Measurements from ENCODE around the gene UBA7.

GRCh38 chr3:49840388-49840787 is 26.6 kb upstream of the UBA7 start:
- no peak for TF ChIP-seq CTCF (IDR thresholded peaks at IDR 0.05; ENCODE audit: insufficient read depth, low read depth, low read length)
- TF ChIP-seq EZH2 (IDR thresholded peaks at IDR 0.05; ENCODE audit: insufficient read depth, low read length), result no peak
